ENCODE results near the gene PRAMEF1.

PRAMEF1 gene

DNA sequence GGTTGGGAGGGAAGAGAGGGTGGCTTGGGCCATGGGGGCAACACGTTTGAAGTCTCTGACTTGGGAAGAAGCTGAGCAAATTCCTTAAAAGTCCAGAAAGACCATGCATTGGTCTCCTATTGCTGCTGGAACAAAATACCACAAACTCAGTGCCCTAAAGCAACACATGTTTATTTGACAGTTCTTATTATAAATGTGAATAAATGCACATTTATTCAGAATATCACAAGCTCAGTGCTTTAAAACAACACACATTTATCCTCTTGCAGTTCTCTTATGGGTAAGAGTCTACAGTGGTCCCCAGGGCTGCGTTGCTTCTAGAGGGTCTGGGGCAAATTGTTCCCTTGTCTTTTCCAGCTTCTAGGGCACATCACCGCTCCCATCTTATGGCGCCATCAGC, 27.7 kb upstream of the PRAMEF1 start:
- no peaks in the 10 kb centered on the region for H3K4me1 ChIP-seq (ENCODE audit: control insufficient read depth, insufficient read depth, low read length)
- no peak overlapping the region for H3K9ac ChIP-seq (ENCODE audit: low read length)
- H3K36me3 ChIP-seq (ENCODE audit: control insufficient read depth, insufficient read depth, low read length) = no peaks in the 10 kb centered on the region
- H3K9me3 ChIP-seq (ENCODE audit: control insufficient read depth, low read length) = no peaks in the 10 kb centered on the region
- no peak overlapping the region for H3K4me3 ChIP-seq (ENCODE audit: low read length)
- no peaks in the 10 kb centered on the region for H3K27me3 ChIP-seq (ENCODE audit: control insufficient read depth, insufficient read depth, low read length)

DNA sequence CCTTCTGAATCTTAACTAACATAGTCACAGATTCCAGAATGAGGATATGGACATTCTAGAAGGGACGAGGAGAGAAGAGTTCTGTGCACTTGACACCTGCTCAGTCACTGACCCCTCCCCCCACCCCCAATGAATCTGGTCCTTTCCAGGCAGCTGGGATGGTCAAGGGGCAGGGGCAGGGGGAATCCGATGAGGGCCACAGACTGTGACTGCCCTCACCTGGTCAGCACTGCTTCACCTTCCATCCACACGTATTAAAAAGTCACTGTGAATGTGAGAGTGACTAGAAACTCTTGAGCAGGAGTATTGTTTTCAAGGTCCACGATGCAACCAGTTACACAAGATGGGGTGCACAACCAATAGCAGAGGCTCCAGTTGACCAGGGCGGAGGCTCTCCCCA, 27.2 kb upstream of the PRAMEF1 start:
- H3K36me3 ChIP-seq (ENCODE audit: control insufficient read depth, insufficient read depth, low read length) = no peaks in the 10 kb centered on the region
- no peaks in the 10 kb centered on the region for H3K27me3 ChIP-seq (ENCODE audit: control insufficient read depth, insufficient read depth, low read length)
- no peaks in the 10 kb centered on the region for H3K9me3 ChIP-seq (ENCODE audit: control insufficient read depth, low read length)
- no peak overlapping the region for H3K9ac ChIP-seq (ENCODE audit: low read length)
- H3K4me1 ChIP-seq (ENCODE audit: control insufficient read depth, insufficient read depth, low read length) = no peaks in the 10 kb centered on the region
- H3K4me3 ChIP-seq (ENCODE audit: low read length) = no peak overlapping the region

DNA sequence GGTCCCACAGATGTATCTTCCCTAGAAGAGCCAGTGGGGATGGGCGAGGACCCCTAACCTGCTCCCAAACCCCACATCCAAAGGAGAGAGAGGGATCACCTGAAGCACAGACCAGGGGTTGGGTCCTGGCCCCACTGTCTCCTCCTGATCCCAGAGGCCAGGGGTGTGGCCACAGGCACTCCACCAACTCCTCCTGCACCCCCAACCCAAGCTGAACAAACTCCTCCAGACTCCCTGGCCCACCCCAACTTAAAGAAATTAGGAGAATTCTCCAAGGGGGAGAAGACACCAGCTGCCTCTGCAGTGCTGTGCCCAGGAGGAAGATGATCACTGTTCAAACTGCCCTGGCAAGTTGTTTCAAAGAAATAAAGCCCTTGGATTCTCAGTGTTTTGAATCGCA, 22.2 kb upstream of the PRAMEF1 start:
- Histone ChIP-seq H3K9ac (ENCODE audit: low read length) (no peak overlapping the region), H3K36me3 (ENCODE audit: control insufficient read depth, insufficient read depth, low read length) (no peaks in the 10 kb centered on the region), H3K4me1 (ENCODE audit: control insufficient read depth, insufficient read depth, low read length) (no peaks in the 10 kb centered on the region), H3K9me3 (ENCODE audit: control insufficient read depth, low read length) (no peaks in the 10 kb centered on the region), H3K27me3 (ENCODE audit: control insufficient read depth, insufficient read depth, low read length) (no peaks in the 10 kb centered on the region), H3K4me3 (ENCODE audit: low read length) (no peak overlapping the region)

- no peaks in the 10 kb centered on the region for H3K27me3 ChIP-seq (ENCODE audit: control insufficient read depth, insufficient read depth, low read length)
- no peaks in the 10 kb centered on the region for H3K36me3 ChIP-seq (ENCODE audit: control insufficient read depth, insufficient read depth, low read length)
- H3K9me3 ChIP-seq (ENCODE audit: control insufficient read depth, low read length) = no peaks in the 10 kb centered on the region
- no peaks in the 10 kb centered on the region for H3K4me1 ChIP-seq (ENCODE audit: control insufficient read depth, insufficient read depth, low read length)
- H3K4me3 ChIP-seq (ENCODE audit: low read length) = no peak overlapping the region
- H3K9ac ChIP-seq (ENCODE audit: low read length) = no peak overlapping the region
Measured at GRCh38 chr1:12769976-12770505, 21.2 kb upstream of the PRAMEF1 start.

- Histone ChIP-seq H3K9me3 (ENCODE audit: control insufficient read depth, low read length) (no peaks in the 10 kb centered on the region), H3K27me3 (ENCODE audit: control insufficient read depth, insufficient read depth, low read length) (no peaks in the 10 kb centered on the region), H3K36me3 (ENCODE audit: control insufficient read depth, insufficient read depth, low read length) (no peaks in the 10 kb centered on the region), H3K4me3 (ENCODE audit: low read length) (no peak overlapping the region), H3K4me1 (ENCODE audit: control insufficient read depth, insufficient read depth, low read length) (no peaks in the 10 kb centered on the region), H3K9ac (ENCODE audit: low read length) (no peak overlapping the region)
Measured at GRCh38 chr1:12770620-12771019, 20.6 kb upstream of the PRAMEF1 start.

- H3K4me3 ChIP-seq (ENCODE audit: low read length) = no peak overlapping the region
- no peaks in the 10 kb centered on the region for H3K27me3 ChIP-seq (ENCODE audit: control insufficient read depth, insufficient read depth, low read length)
- H3K36me3 ChIP-seq (ENCODE audit: control insufficient read depth, insufficient read depth, low read length) = no peaks in the 10 kb centered on the region
- H3K9me3 ChIP-seq (ENCODE audit: control insufficient read depth, low read length) = no peaks in the 10 kb centered on the region
- no peaks in the 10 kb centered on the region for H3K4me1 ChIP-seq (ENCODE audit: control insufficient read depth, insufficient read depth, low read length)
- no peak overlapping the region for H3K9ac ChIP-seq (ENCODE audit: low read length)
Measured at GRCh38 chr1:12771186-12771585, 20.0 kb upstream of the PRAMEF1 start.

DNA sequence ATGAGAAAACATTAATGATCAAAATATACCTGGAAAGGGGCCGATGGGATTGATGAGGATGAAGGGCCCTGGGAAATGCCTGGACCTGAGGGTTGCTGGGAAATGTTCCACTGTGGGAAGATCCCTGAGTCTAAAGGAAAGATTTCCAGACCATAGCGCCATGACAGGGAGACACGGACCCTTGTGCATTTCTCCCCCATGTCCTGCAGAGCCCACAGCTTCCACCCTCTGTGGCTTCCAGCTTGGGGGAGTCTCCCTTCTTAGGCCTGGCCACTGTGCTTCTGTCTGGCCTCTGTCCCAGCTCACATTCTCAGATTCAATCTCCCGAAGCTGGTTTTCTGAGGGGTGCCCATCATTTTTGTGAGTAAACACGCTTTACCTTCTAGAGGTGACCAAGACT, 18.7 kb upstream of the PRAMEF1 start:
- no peak overlapping the region for H3K4me3 ChIP-seq (ENCODE audit: low read length)
- no peaks in the 10 kb centered on the region for H3K27me3 ChIP-seq (ENCODE audit: control insufficient read depth, insufficient read depth, low read length)
- no peaks in the 10 kb centered on the region for H3K4me1 ChIP-seq (ENCODE audit: control insufficient read depth, insufficient read depth, low read length)

GRCh38 chr1:12773438-12773837, 17.8 kb upstream of the PRAMEF1 start, which contains the start of gene PRAMEF12:
Gene PRAMEF12 (plus strand): TSS chr1:12773738. CDS start chr1:12774868, 1,130 bp downstream.
- no peaks in the 10 kb centered on the region for H3K9me3 ChIP-seq (ENCODE audit: control insufficient read depth, low read length)
- no peaks in the 10 kb centered on the region for H3K27me3 ChIP-seq (ENCODE audit: control insufficient read depth, insufficient read depth, low read length)
- no peak within 1 kb of the TSS for H3K4me3 ChIP-seq (ENCODE audit: low read length)
- no peak within 1 kb of the TSS for H3K9ac ChIP-seq (ENCODE audit: low read length)
- H3K36me3 ChIP-seq (ENCODE audit: control insufficient read depth, insufficient read depth, low read length) = no peaks in the 10 kb centered on the region
- no peaks in the 10 kb centered on the region for H3K4me1 ChIP-seq (ENCODE audit: control insufficient read depth, insufficient read depth, low read length)

More for the DNA sequence above, 18.7 kb upstream of the PRAMEF1 start:
- no peaks in the 10 kb centered on the region for H3K36me3 ChIP-seq (ENCODE audit: control insufficient read depth, insufficient read depth, low read length)
- no peaks in the 10 kb centered on the region for H3K9me3 ChIP-seq (ENCODE audit: control insufficient read depth, low read length)
- H3K9ac ChIP-seq (ENCODE audit: low read length) = no peak overlapping the region

- no peaks in the 10 kb centered on the region for H3K36me3 ChIP-seq (ENCODE audit: control insufficient read depth, insufficient read depth, low read length)
- no peaks in the 10 kb centered on the region for H3K9me3 ChIP-seq (ENCODE audit: control insufficient read depth, low read length)
- H3K9ac ChIP-seq (ENCODE audit: low read length) = no peak overlapping the region
- H3K4me3 ChIP-seq (ENCODE audit: low read length) = no peak overlapping the region
- no peaks in the 10 kb centered on the region for H3K4me1 ChIP-seq (ENCODE audit: control insufficient read depth, insufficient read depth, low read length)
- no peaks in the 10 kb centered on the region for H3K27me3 ChIP-seq (ENCODE audit: control insufficient read depth, insufficient read depth, low read length)
Measured at GRCh38 chr1:12774801-12775345, 16.3 kb upstream of the PRAMEF1 start.

DNA sequence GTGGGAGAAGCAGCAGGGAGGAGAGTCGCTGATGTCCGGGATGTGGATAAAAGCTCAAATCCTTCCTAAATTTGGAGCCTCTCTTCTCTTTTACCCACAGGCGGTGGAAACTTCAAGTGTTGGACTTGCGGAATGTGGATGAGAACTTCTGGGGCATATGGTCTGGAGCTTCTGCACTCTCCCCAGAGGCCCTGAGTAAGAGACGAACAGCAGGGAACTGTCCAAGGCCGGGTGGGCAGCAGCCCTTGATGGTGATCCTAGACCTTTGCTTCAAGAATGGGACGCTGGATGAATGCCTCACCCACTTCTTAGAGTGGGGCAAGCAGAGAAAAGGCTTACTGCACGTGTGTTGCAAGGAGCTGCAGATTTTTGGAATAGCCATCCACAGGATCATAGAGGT, 15.8 kb upstream of the PRAMEF1 start:
- Histone ChIP-seq H3K9ac (ENCODE audit: low read length) (no peak overlapping the region), H3K4me1 (ENCODE audit: control insufficient read depth, insufficient read depth, low read length) (no peaks in the 10 kb centered on the region), H3K27me3 (ENCODE audit: control insufficient read depth, insufficient read depth, low read length) (no peaks in the 10 kb centered on the region), H3K9me3 (ENCODE audit: control insufficient read depth, low read length) (no peaks in the 10 kb centered on the region), H3K4me3 (ENCODE audit: low read length) (no peak overlapping the region), H3K36me3 (ENCODE audit: control insufficient read depth, insufficient read depth, low read length) (no peaks in the 10 kb centered on the region)

DNA sequence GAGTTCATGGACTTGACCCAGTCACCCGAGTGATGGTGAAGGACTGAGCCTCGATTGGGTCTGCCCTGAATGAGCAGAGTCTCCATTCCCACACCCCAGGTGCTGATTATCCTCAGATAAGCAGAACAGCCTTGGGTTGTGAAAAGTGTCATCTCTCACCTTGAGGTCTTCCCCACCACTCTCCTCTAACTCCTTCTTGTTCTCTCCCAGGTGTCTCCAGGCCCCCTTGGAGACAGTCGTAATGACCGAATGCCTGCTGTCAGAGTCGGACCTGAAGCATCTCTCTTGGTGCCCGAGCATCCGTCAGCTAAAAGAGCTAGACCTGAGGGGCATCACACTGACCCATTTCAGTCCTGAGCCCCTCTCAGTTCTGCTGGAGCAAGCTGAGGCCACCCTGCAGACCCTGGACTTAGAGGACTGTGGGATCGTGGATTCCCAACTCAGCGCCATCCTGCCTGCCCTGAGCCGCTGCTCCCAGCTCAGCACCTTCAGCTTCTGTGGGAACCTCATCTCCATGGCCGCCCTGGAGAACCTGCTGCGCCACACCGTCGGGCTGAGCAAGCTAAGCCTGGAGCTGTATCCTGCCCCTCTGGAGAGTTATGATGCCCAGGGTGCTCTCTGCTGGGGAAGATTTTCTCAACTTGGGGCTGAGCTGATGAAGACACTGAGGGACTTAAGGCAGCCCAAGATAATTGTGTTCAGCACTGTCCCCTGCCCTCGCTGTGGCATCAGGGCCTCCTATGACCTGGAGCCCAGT, 14.2 kb upstream of the PRAMEF1 start:
- Histone ChIP-seq H3K9me3 (ENCODE audit: control insufficient read depth, low read length) (no peaks in the 10 kb centered on the region), H3K4me3 (ENCODE audit: low read length) (no peak overlapping the region), H3K36me3 (ENCODE audit: control insufficient read depth, insufficient read depth, low read length) (no peaks in the 10 kb centered on the region), H3K4me1 (ENCODE audit: control insufficient read depth, insufficient read depth, low read length) (no peaks in the 10 kb centered on the region), H3K27me3 (ENCODE audit: control insufficient read depth, insufficient read depth, low read length) (no peaks in the 10 kb centered on the region), H3K9ac (ENCODE audit: low read length) (no peak overlapping the region)

- Histone ChIP-seq H3K4me1 (ENCODE audit: control insufficient read depth, insufficient read depth, low read length) (no peaks in the 10 kb centered on the region), H3K4me3 (ENCODE audit: low read length) (no peak overlapping the region), H3K9ac (ENCODE audit: low read length) (no peak overlapping the region), H3K9me3 (ENCODE audit: control insufficient read depth, low read length) (no peaks in the 10 kb centered on the region), H3K36me3 (ENCODE audit: control insufficient read depth, insufficient read depth, low read length) (no peaks in the 10 kb centered on the region), H3K27me3 (ENCODE audit: control insufficient read depth, insufficient read depth, low read length) (no peaks in the 10 kb centered on the region)
Measured at GRCh38 chr1:12778061-12778460, 13.1 kb upstream of the PRAMEF1 start.

Data from mucosa of stomach (tissue), 1 donor.